Activated CD4-positive, alpha-beta T cell treated with anti-CD3 and anti-CD28 coated beads, Interleukin-2, amount 50 U/mL, for 16 hours (primary cell): ENCODE measurements around the gene DPYSL5.
"Not testable (repeated sequence)": the region's sequence is repeated elsewhere in the genome, so short reads cannot be mapped to it uniquely, and the experiment has no call there.

Experiments used
- DNase-seq: peaks from one replicate; pipeline ENCODE4 v3.0.0-alpha.2; 2020

DPYSL5 gene

GRCh38 chr2:26875808-26876207, 27.9 kb downstream of the DPYSL5 start:
- DNase-seq = no peak

- no peak for DNase-seq
Measured at GRCh38 chr2:26876260-26876659, 28.3 kb downstream of the DPYSL5 start.

- DNase-seq = no peak
Measured at GRCh38 chr2:26877276-26877675, 29.3 kb downstream of the DPYSL5 start.

GRCh38 chr2:26880161-26880560, 32.2 kb downstream of the DPYSL5 start:
- DNase-seq = no peak

- DNase-seq = no peak
Measured at GRCh38 chr2:26880910-26881435, 33.0 kb downstream of the DPYSL5 start.

GRCh38 chr2:26882220-26882619, 34.3 kb downstream of the DPYSL5 start:
- not testable (repeated sequence) for DNase-seq

GRCh38 chr2:26883956-26884355, 36.0 kb downstream of the DPYSL5 start:
- DNase-seq = no peak

- DNase-seq = no peak
Measured at GRCh38 chr2:26884486-26884885, 36.6 kb downstream of the DPYSL5 start.

GRCh38 chr2:26885651-26886329, 37.9 kb downstream of the DPYSL5 start:
- no peak for DNase-seq

- no peak for DNase-seq
Measured at GRCh38 chr2:26886736-26887135, 38.8 kb downstream of the DPYSL5 start.

- DNase-seq = no peak
Measured at GRCh38 chr2:26887151-26887550, 39.2 kb downstream of the DPYSL5 start.

- DNase-seq = no peak
Measured at GRCh38 chr2:26889796-26890195, 41.9 kb downstream of the DPYSL5 start.

- no peak for DNase-seq
Measured at GRCh38 chr2:26890341-26891000, 42.5 kb downstream of the DPYSL5 start.

GRCh38 chr2:26892133-26892532, 44.2 kb downstream of the DPYSL5 start:
- no peak for DNase-seq

GRCh38 chr2:26892922-26893524, 45.1 kb downstream of the DPYSL5 start:
- no peak for DNase-seq

- no peak for DNase-seq
Measured at GRCh38 chr2:26894136-26894535, 46.2 kb downstream of the DPYSL5 start.

GRCh38 chr2:26897807-26898479, 50.0 kb downstream of the DPYSL5 start:
- no peak for DNase-seq

- DNase-seq = no peak
Measured at GRCh38 chr2:26898480-26899078, 50.6 kb downstream of the DPYSL5 start.

GRCh38 chr2:26899500-26900164, 51.7 kb downstream of the DPYSL5 start:
- DNase-seq = no peak

GRCh38 chr2:26900831-26901321, 52.9 kb downstream of the DPYSL5 start:
- DNase-seq = no peak

GRCh38 chr2:26901326-26902183, 53.6 kb downstream of the DPYSL5 start:
- DNase-seq = no peak
